CD14-positive monocyte (primary cell): Measurements from ENCODE around the gene IL13. TPM values are rescaled to one million over a fixed set of nuclear protein-coding genes. Genes with fewer than 3 reads are reported as not detected.
"Not testable (repeated sequence)": the region's sequence is repeated elsewhere in the genome, so short reads cannot be mapped to it uniquely, and the experiment has no call there.

ENCODE experiments used
- DNase-seq, 3 donors: peaks; one replicate each; pipeline ENCODE4 v3.0.0-alpha.2; 2011 to 2022
- H2AFZ ChIP-seq: 2 replicates; pipeline ENCODE4 v1.6.0; 2012; ENCODE audit warnings: mild to moderate bottlenecking, low read depth, low read length, inconsistent platforms; ENCODE audit not compliant: insufficient read depth, poor library complexity, severe bottlenecking
- H3K27ac ChIP-seq, 2 donors: 1 replicate in 1 of 2; 2 replicates in 1 of 2; pipeline ENCODE4 v1.5.1; 2012 to 2013; ENCODE audit warnings: low read length in 2 of 2, control low read depth in 1 of 2, inconsistent platforms in 1 of 2, low read depth in 1 of 2, mild to moderate bottlenecking in 1 of 2
- H3K27me3 ChIP-seq, 2 donors: one replicate each; pipeline versions ENCODE4 v1.6.0 to v1.6.1; 2011 to 2013; ENCODE audit warnings: low read length in 2 of 2; ENCODE audit not compliant: control insufficient read depth in 2 of 2, insufficient read depth in 2 of 2
- H3K36me3 ChIP-seq, 2 donors: replicated peaks in 1 of 2; 1 replicate in 1 of 2; 2 replicates in 1 of 2; pipeline versions ENCODE4 v1.5.1 to v1.6.1; 2012 to 2013; ENCODE audit warnings: low read length in 2 of 2, control low read depth in 1 of 2, inconsistent platforms in 1 of 2, mild to moderate bottlenecking in 1 of 2; ENCODE audit not compliant: insufficient read depth in 2 of 2, control insufficient read depth in 1 of 2
- H3K4me1 ChIP-seq, 2 donors: 1 replicate in 1 of 2; 2 replicates in 1 of 2; pipeline versions ENCODE4 v1.5.1 to v1.6.1; 2012 to 2013; ENCODE audit warnings: low read length in 2 of 2, control low read depth in 1 of 2, inconsistent platforms in 1 of 2, mild to moderate bottlenecking in 1 of 2, moderate library complexity in 1 of 2; ENCODE audit not compliant: insufficient read depth in 2 of 2, control insufficient read depth in 1 of 2
- H3K4me2 ChIP-seq: replicated peaks from 2 replicates; pipeline ENCODE3; 2012; ENCODE audit warnings: low read length, moderate library complexity, mild to moderate bottlenecking; ENCODE audit not compliant: poor library complexity, severe bottlenecking; ENCODE audit errors: extremely low read depth
- H3K4me3 ChIP-seq, 3 experiments: fragments of 200-600 bp in 1 of 3; sonication (generic) in 1 of 3; replicated peaks in 1 of 3; 1 replicate in 2 of 3; 2 replicates in 1 of 3; pipeline ENCODE4 v1.5.1; 2011 to 2013; ENCODE audit warnings: low read length in 3 of 3, mild to moderate bottlenecking in 3 of 3, control low read depth in 2 of 3, low read depth in 2 of 3, inconsistent platforms in 1 of 3, moderate library complexity in 1 of 3
- H3K79me2 ChIP-seq: 2 replicates; pipeline ENCODE4 v1.6.0; 2012; ENCODE audit warnings: mild to moderate bottlenecking, control low read depth, inconsistent platforms, low read length, moderate library complexity; ENCODE audit not compliant: insufficient read depth
- H3K9ac ChIP-seq: 2 replicates; pipeline ENCODE4 v1.6.0; 2017; ENCODE audit warnings: low read length, mild to moderate bottlenecking; ENCODE audit not compliant: insufficient read depth, poor library complexity, severe bottlenecking
- H3K9me3 ChIP-seq, 2 donors: replicated peaks in 1 of 2; 1 replicate in 1 of 2; 2 replicates in 1 of 2; pipeline versions ENCODE4 v1.5.1 to v1.6.1; 2012 to 2013; ENCODE audit warnings: low read length in 2 of 2, control low read depth in 1 of 2; ENCODE audit not compliant: control insufficient read depth in 1 of 2, insufficient read depth in 1 of 2
- H4K20me1 ChIP-seq: 2 replicates; pipeline ENCODE4 v1.6.0; 2012; ENCODE audit warnings: mild to moderate bottlenecking, low read length, control low read depth, moderate library complexity; ENCODE audit not compliant: insufficient read depth
- H3K27ac Mint-ChIP-seq, 7 donors: one replicate each; pipeline ENCODE4 v1.8.0; 2020; ENCODE audit warnings: mild to moderate bottlenecking in 7 of 7, mixed read lengths in 7 of 7, moderate library complexity in 6 of 7, inconsistent platforms in 2 of 7
- H3K27me3 Mint-ChIP-seq, 3 donors: one replicate each; pipeline ENCODE4 v1.8.0; 2021 to 2022; ENCODE audit warnings: low read depth in 3 of 3, mild to moderate bottlenecking in 3 of 3, mixed read lengths in 3 of 3, moderate library complexity in 3 of 3, inconsistent platforms in 1 of 3
- H3K36me3 Mint-ChIP-seq, 2 donors: one replicate each; pipeline ENCODE4 v1.8.0; 2020; ENCODE audit warnings: mixed read lengths in 2 of 2, inconsistent platforms in 1 of 2, mild to moderate bottlenecking in 1 of 2
- H3K4me1 Mint-ChIP-seq: one replicate; pipeline ENCODE4 v1.8.0; 2020; ENCODE audit warnings: mild to moderate bottlenecking, mixed read lengths
- H3K4me3 Mint-ChIP-seq, 2 donors: one replicate each; pipeline ENCODE4 v1.8.0; 2020; ENCODE audit warnings: mild to moderate bottlenecking in 2 of 2, mixed read lengths in 2 of 2, moderate library complexity in 1 of 2
- H3K9me3 Mint-ChIP-seq, 7 donors: one replicate each; pipeline ENCODE4 v1.8.0; 2020 to 2022; ENCODE audit warnings: mixed read lengths in 7 of 7, mild to moderate bottlenecking in 6 of 7, moderate library complexity in 6 of 7, inconsistent platforms in 2 of 7
- CTCF ChIP-seq: fragments of 200-600 bp; IDR thresholded peaks from one replicate; pipeline ENCODE4 v1.8.0; 2022; ENCODE audit warnings: antibody characterized with exemption, mild to moderate bottlenecking
- WGBS: methylation state at CpG from one replicate; pipeline ENCODE4 v1.1.5; 2013; ENCODE audit warnings: missing lambda C conversion rate; ENCODE audit not compliant: insufficient coverage; 5-methylcytosine and 5-hydroxymethylcytosine counted together
- intact Hi-C, 2 donors: fragments of 100-400 bp; cut with micrococcal nuclease; formaldehyde crosslinking; loops; one replicate each; pipeline versions ENCODE4 v1.15.0 to v1.15.1; 2023
- polyA plus RNA-seq, 3 donors: library from polyadenylated mRNA; depleted of rRNA in 1 of 3; unstranded in 2 of 3; stranded (reverse) in 1 of 3; fragments of 300-500 nt in 2 of 3; fragments of >200 nt in 1 of 3; fragmentation: Illumina TruSeq in 2 of 3; gene quantifications; 1 replicate in 2 of 3; 2 replicates in 1 of 3; pipeline ENCODE4 v1.2.3, GENCODE V29; 2012 to 2021

Gene IL13
- polyA plus RNA-seq, 3 donors: not detected

- Mint-ChIP-seq H3K9me3 (no peaks in the 10 kb centered on the region), H3K4me1 (peaks cover 24% of the 10 kb centered on the region), H3K4me3 (no peak overlapping the region), H3K27ac (no peak overlapping the region), H3K36me3 (no peaks in the 10 kb centered on the region), H3K27me3 (no peaks in the 10 kb centered on the region)
- no peaks in the 10 kb centered on the region for H3K79me2 ChIP-seq
- TF ChIP-seq CTCF: no peak
- no peak overlapping the region for H3K27ac ChIP-seq
- no peaks in the 10 kb centered on the region for H4K20me1 ChIP-seq
- H3K4me2 ChIP-seq: no peak overlapping the region
- H3K4me3 ChIP-seq: no peak overlapping the region
- intact Hi-C loops: no loop called here
- H3K4me1 ChIP-seq: peaks cover 14 to 15% of the 10 kb centered on the region in 2 donors
- H3K36me3 ChIP-seq: no peaks in the 10 kb centered on the region
- no peak overlapping the region for H2AFZ ChIP-seq
- DNase-seq: no peak
- no peak overlapping the region for H3K9ac ChIP-seq
- no peaks in the 10 kb centered on the region for H3K9me3 ChIP-seq
- H3K27me3 ChIP-seq: no peaks in the 10 kb centered on the region
- WGBS: 94% methylated on average over 5 of the region's 7 CpGs
These were observed 31.5 kb downstream of the IL13 start for GRCh38 chr5:132689513-132689912.

- Histone ChIP-seq H3K4me1 (peaks cover 14 to 15% of the 10 kb centered on the region in 2 donors), H4K20me1 (no peaks in the 10 kb centered on the region), H3K36me3 (no peaks in the 10 kb centered on the region), H3K79me2 (no peaks in the 10 kb centered on the region), H3K27me3 (no peaks in the 10 kb centered on the region), H3K9me3 (no peaks in the 10 kb centered on the region), H2AFZ (no peak overlapping the region), H3K4me2 (no peak overlapping the region), H3K9ac (no peak overlapping the region), H3K4me3 (no peak overlapping the region), H3K27ac (no peak overlapping the region)
- WGBS: 100% methylated on average over 1 of the region's 3 CpGs
- Mint-ChIP-seq H3K9me3 (no peaks in the 10 kb centered on the region), H3K4me1 (peaks cover 20% of the 10 kb centered on the region), H3K27ac (no peak overlapping the region), H3K36me3 (no peaks in the 10 kb centered on the region), H3K4me3 (no peak overlapping the region), H3K27me3 (no peaks in the 10 kb centered on the region)
- no peak for DNase-seq
- TF ChIP-seq CTCF: no peak
- intact Hi-C loops: no loop called here
These were observed 32.2 kb downstream of the IL13 start for GRCh38 chr5:132690156-132690555.

GRCh38 chr5:132691755-132692631 lies 34.0 kb downstream of the IL13 start:
- H3K9me3 Mint-ChIP-seq, intact Hi-C loops, H3K4me2 ChIP-seq, H3K4me3 ChIP-seq, H3K79me2 ChIP-seq, H3K9me3 ChIP-seq, H3K27me3 Mint-ChIP-seq, DNase-seq, H3K27me3 ChIP-seq, H4K20me1 ChIP-seq, H3K27ac ChIP-seq, H3K4me3 Mint-ChIP-seq, H3K36me3 ChIP-seq, H3K27ac Mint-ChIP-seq, H3K9ac ChIP-seq, H2AFZ ChIP-seq, H3K36me3 Mint-ChIP-seq: not testable (repeated sequence)
- 100% methylated on average over 1 of the region's 5 CpGs for WGBS
- peaks cover 14 to 15% of the 10 kb centered on the region in 2 donors for H3K4me1 ChIP-seq
- H3K4me1 Mint-ChIP-seq: peaks cover 19% of the 10 kb centered on the region
